NB4 (cell line): ENCODE results near the gene BIRC6.
"Not testable (repeated sequence)": the region's sequence is repeated elsewhere in the genome, so short reads cannot be mapped to it uniquely, and the experiment has no call there.

Experiments
- POLR2A ChIP-seq: IDR thresholded peaks from 2 replicates; pipeline ENCODE4 v1.6.1; 2011; ENCODE audit warnings: mild to moderate bottlenecking; ENCODE audit not compliant: insufficient read length; ENCODE audit errors: extremely low read depth
- TF ChIP-seq, protein P1 (sequence below): IDR thresholded peaks from one replicate; pipeline ENCODE4 v1.5.1; 2012; ENCODE audit warnings: low read depth, low read length

DNA sequence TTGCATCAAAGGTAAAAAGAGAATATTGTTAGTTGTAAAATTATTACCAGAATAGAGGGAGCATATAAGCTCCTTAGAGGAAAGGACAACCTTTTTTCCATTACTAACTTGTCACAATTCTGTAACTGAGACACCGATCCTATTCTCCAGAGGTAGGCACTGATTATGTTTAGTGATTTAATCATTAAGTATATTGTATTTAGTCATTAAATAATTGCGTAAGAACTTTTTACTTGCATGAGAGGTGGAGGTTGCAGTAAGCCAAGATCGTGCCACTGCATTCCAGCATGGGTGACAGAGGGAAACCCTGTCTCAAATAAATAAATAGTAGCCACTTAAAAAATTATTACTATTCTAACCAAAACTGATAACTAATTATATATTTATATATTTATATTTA, 195.7 kb downstream of the BIRC6 start:
- TF ChIP-seq POLR2A: not testable (repeated sequence)
- TF ChIP-seq, protein P1, sequence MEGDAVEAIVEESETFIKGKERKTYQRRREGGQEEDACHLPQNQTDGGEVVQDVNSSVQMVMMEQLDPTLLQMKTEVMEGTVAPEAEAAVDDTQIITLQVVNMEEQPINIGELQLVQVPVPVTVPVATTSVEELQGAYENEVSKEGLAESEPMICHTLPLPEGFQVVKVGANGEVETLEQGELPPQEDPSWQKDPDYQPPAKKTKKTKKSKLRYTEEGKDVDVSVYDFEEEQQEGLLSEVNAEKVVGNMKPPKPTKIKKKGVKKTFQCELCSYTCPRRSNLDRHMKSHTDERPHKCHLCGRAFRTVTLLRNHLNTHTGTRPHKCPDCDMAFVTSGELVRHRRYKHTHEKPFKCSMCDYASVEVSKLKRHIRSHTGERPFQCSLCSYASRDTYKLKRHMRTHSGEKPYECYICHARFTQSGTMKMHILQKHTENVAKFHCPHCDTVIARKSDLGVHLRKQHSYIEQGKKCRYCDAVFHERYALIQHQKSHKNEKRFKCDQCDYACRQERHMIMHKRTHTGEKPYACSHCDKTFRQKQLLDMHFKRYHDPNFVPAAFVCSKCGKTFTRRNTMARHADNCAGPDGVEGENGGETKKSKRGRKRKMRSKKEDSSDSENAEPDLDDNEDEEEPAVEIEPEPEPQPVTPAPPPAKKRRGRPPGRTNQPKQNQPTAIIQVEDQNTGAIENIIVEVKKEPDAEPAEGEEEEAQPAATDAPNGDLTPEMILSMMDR: not testable (repeated sequence)
